Peyer's patch (tissue), 4 donors: ENCODE data around the gene VPS26A. TPM values are rescaled to one million over a fixed set of nuclear protein-coding genes. Genes with fewer than 3 reads are reported as not detected.

Experiments used
- DNase-seq, 3 donors: peaks; one replicate each; pipeline ENCODE4 v3.0.0-alpha.2; 2017 to 2019
- H3K27ac ChIP-seq, 4 donors: fragments of 200-600 bp; sonication (generic); one replicate each; pipeline ENCODE4 v1.5.1; 2016 to 2019
- H3K27me3 ChIP-seq, 2 donors: fragments of 200-600 bp; sonication (generic); one replicate each; pipeline ENCODE4 v1.5.1; 2019
- H3K36me3 ChIP-seq, 3 donors: fragments of 200-600 bp; sonication (generic); one replicate each; pipeline ENCODE4 v1.5.1; 2016 to 2019
- H3K4me1 ChIP-seq, 4 donors: fragments of 200-600 bp; sonication (generic); one replicate each; pipeline ENCODE4 v1.5.1; 2016 to 2019
- H3K4me3 ChIP-seq, 4 donors: fragments of 200-600 bp; sonication (generic); 1 replicate in 3 of 4; 2 replicates in 1 of 4; pipeline ENCODE4 v1.5.1; 2016 to 2019; ENCODE audit warnings: mild to moderate bottlenecking in 1 of 4
- H3K9me3 ChIP-seq, 4 donors: fragments of 200-600 bp; sonication (generic); one replicate each; pipeline ENCODE4 v1.5.1; 2016 to 2019; ENCODE audit warnings: mild to moderate bottlenecking in 1 of 4
- POLR2A ChIP-seq, 2 donors: fragments of 450-650 bp; IDR thresholded peaks; one replicate each; pipeline ENCODE4 v1.5.1; 2017; ENCODE audit warnings: antibody characterized with exemption in 2 of 2, mild to moderate bottlenecking in 2 of 2, moderate library complexity in 2 of 2
- total RNA-seq, 4 donors: library from RNA; depleted of rRNA; stranded (reverse); fragments of >200 nt; gene quantifications; one replicate each; pipeline ENCODE4 v1.1.0, GENCODE V29; 2016
- TF ChIP-seq, protein P1 (sequence below), 6 experiments: fragments of 450-650 bp in 4 of 6; fragments of 200-600 bp in 2 of 6; sonication (generic) in 1 of 6; IDR thresholded peaks; one replicate each; pipeline ENCODE4 v1.5.1; 2017 to 2019; ENCODE audit warnings: antibody characterized with exemption in 6 of 6, mild to moderate bottlenecking in 3 of 6, moderate library complexity in 1 of 6

Gene VPS26A
- total RNA-seq, 4 donors from 2014 or later: 18.1 to 71.0 (median 24.8) TPM

DNA sequence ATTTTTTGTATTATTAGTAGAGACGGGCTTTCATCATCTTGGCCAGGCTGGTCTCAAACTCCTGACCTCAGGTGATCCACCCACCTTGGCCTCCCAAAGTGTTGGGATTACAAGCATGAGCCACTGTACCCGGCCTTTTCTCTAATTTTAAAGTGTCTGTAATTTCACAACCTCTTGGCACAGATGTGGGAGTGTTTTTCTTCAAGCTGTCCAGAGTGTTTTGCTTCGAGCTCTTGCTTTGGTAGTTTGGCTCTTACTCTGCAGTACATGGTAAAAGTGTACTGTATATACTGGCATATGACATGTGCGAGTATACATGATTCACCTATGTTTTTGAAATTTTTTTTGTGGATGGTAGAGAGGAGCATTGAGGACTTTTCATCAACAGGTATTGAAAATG is 26.2 kb upstream of the VPS26A start:
- Histone ChIP-seq H3K9me3 (no peaks in the 10 kb centered on the region), H3K27ac (no peak overlapping the region), H3K4me3 (no peak overlapping the region)

DNA sequence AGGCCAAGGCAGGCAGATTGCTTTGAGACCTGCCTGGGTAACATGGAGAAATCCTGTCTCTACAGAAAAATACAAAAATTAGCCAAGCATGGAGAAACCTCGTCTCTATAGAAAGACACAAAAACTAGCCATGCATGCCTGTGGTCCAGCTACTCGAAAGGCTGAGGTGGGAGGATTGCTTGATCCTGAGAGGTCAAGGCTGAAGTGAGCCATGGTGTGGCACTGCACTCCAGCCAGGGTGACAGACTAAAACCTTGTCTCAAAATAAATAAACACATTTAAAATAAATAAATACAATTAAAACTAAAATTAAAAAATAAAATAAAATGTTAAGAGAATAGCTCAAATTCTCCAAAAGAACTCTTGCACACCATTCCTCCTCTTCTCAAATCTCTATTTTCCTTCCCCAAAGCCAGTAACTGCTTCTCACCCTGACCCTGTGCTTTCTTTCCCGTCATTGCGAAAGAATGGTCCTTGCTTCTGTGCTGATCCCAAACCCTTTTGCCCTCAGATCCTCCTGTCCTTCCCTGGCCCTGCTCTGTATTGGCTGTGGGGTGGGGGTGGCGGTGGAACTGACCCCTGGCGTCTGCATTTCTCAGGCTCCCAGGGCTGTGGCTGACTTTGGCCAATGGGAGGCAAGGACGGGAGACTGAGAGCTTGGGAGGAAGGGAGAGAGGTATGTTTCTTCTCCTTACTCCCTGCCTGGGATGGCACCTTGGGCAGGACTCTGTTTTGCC is 23.7 kb upstream of the VPS26A start:
- H3K36me3 ChIP-seq: peaks cover 0 to 5% (median 0%) of the 10 kb centered on the region in 3 donors
- H3K9me3 ChIP-seq: no peaks in the 10 kb centered on the region
- TF ChIP-seq, protein P1, sequence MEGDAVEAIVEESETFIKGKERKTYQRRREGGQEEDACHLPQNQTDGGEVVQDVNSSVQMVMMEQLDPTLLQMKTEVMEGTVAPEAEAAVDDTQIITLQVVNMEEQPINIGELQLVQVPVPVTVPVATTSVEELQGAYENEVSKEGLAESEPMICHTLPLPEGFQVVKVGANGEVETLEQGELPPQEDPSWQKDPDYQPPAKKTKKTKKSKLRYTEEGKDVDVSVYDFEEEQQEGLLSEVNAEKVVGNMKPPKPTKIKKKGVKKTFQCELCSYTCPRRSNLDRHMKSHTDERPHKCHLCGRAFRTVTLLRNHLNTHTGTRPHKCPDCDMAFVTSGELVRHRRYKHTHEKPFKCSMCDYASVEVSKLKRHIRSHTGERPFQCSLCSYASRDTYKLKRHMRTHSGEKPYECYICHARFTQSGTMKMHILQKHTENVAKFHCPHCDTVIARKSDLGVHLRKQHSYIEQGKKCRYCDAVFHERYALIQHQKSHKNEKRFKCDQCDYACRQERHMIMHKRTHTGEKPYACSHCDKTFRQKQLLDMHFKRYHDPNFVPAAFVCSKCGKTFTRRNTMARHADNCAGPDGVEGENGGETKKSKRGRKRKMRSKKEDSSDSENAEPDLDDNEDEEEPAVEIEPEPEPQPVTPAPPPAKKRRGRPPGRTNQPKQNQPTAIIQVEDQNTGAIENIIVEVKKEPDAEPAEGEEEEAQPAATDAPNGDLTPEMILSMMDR (IDR thresholded peaks at IDR 0.05): no peak
- no peak for TF ChIP-seq POLR2A (IDR thresholded peaks at IDR 0.05)
- no peaks in the 10 kb centered on the region for H3K4me1 ChIP-seq
- no peak for DNase-seq
- H3K27me3 ChIP-seq: no peaks in the 10 kb centered on the region
- no peak overlapping the region for H3K4me3 ChIP-seq
- no peak overlapping the region for H3K27ac ChIP-seq

More for the DNA sequence above, 26.2 kb upstream of the VPS26A start:
- Histone ChIP-seq H3K27me3 (no peaks in the 10 kb centered on the region), H3K36me3 (peaks cover 0 to 5% (median 0%) of the 10 kb centered on the region in 3 donors), H3K4me1 (no peaks in the 10 kb centered on the region)
- no peak for DNase-seq
- TF ChIP-seq, protein P1 (IDR thresholded peaks at IDR 0.05): no peak
- no peak for TF ChIP-seq POLR2A (IDR thresholded peaks at IDR 0.05)

DNA sequence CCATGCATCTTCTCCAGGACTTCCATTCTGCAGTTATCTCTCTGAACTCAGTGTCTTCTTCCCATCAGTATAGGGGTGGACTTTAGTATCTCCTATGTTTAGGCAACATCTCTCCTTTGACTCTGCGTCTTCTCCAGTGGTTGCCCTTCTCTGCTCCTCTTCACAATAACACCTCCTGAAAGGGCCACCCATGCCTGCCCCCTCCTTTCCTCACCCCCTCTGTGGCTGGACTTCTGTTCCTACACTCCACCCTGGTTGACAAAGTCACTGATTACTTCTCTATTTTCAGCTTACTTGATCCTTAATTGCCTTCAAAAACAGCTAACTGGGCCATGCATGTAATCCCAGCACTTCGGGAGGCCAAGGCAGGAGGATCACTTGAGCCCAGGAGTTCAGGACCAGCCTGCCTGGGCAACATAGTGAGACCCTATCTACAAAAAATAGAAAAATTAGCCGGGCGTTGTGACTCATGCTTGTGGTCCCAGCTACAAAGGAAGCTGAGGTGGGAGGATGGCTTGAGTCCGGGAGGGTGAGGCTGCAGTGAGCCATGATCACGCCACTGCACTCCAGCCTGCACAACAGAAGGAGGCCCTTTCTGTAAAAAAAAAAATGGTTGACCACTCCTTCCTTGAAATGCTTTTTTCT is 22.4 kb upstream of the VPS26A start:
- TF ChIP-seq, protein P1 (IDR thresholded peaks at IDR 0.05): no peak
- no peak for TF ChIP-seq POLR2A (IDR thresholded peaks at IDR 0.05)
- no peaks in the 10 kb centered on the region for H3K9me3 ChIP-seq
- H3K36me3 ChIP-seq: peaks cover 0 to 5% (median 0%) of the 10 kb centered on the region in 3 donors
- no peak overlapping the region for H3K4me3 ChIP-seq
- no peak for DNase-seq
- no peaks in the 10 kb centered on the region for H3K27me3 ChIP-seq
- H3K27ac ChIP-seq: no peak overlapping the region
- no peaks in the 10 kb centered on the region for H3K4me1 ChIP-seq

DNA sequence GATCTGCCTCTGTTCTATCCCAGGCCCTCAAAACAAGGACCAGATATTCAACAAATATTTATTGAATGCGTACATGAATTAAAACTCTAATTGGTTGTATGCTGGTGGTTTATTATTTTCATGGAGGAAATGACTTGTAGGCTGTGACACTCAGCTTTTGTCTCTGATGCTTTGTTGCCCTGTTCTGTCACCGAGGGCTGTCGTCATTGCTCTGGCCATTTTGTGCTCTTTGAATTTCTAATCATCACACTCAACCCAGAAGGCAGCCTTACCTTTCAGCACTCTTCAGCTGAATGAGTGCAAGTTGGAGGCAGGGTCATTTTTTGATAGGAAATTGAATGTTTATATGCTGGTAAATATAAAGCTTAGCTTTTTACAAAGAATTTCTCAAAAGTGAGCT is 21.5 kb upstream of the VPS26A start:
- H3K4me3 ChIP-seq: no peak overlapping the region
- H3K36me3 ChIP-seq: peaks cover 0 to 5% (median 0%) of the 10 kb centered on the region in 3 donors
- no peak for DNase-seq
- H3K9me3 ChIP-seq: no peaks in the 10 kb centered on the region
- TF ChIP-seq POLR2A (IDR thresholded peaks at IDR 0.05): no peak
- TF ChIP-seq, protein P1 (IDR thresholded peaks at IDR 0.05): no peak
- H3K27ac ChIP-seq: no peak overlapping the region
- no peaks in the 10 kb centered on the region for H3K4me1 ChIP-seq
- H3K27me3 ChIP-seq: no peaks in the 10 kb centered on the region

DNA sequence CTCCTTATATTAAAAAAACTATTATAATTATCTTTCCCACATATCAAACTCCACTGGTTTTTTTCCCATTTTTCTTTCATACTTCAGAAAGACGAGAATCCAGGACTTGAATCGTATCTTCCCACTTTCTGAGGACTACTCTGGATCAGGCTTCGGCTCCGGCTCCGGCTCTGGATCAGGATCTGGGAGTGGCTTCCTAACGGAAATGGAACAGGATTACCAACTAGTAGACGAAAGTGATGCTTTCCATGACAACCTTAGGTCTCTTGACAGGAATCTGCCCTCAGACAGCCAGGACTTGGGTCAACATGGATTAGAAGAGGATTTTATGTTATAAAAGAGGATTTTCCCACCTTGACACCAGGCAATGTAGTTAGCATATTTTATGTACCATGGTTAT is 20.2 kb upstream of the VPS26A start:
- no peaks in the 10 kb centered on the region for H3K4me1 ChIP-seq
- H3K27me3 ChIP-seq: no peaks in the 10 kb centered on the region
- no peak overlapping the region for H3K4me3 ChIP-seq
- DNase-seq: no peak
- H3K36me3 ChIP-seq: no peaks in the 10 kb centered on the region
- H3K9me3 ChIP-seq: no peaks in the 10 kb centered on the region
- TF ChIP-seq POLR2A (IDR thresholded peaks at IDR 0.05): no peak
- TF ChIP-seq, protein P1 (IDR thresholded peaks at IDR 0.05): no peak
- H3K27ac ChIP-seq: no peak overlapping the region
